Urinary bladder (tissue), 4 donors: ENCODE measurements around the gene ACHE. TPM values are rescaled to one million over a fixed set of nuclear protein-coding genes. Genes with fewer than 3 reads are reported as not detected.
"Not testable (repeated sequence)": the region's sequence is repeated elsewhere in the genome, so short reads cannot be mapped to it uniquely, and the experiment has no call there.

Source experiments
- DNase-seq: peaks from one replicate; pipeline ENCODE4 v3.0.0-alpha.2; 2015; ENCODE audit errors: extremely low spot score
- H3K27ac ChIP-seq: one replicate; pipeline ENCODE4 v1.5.1; 2013; ENCODE audit warnings: low read depth, mild to moderate bottlenecking, moderate library complexity
- H3K36me3 ChIP-seq: one replicate; pipeline ENCODE4 v1.6.1; 2013; ENCODE audit warnings: mild to moderate bottlenecking, moderate library complexity; ENCODE audit not compliant: insufficient read depth
- H3K4me1 ChIP-seq: one replicate; pipeline ENCODE4 v1.6.1; 2013; ENCODE audit warnings: mild to moderate bottlenecking, moderate library complexity; ENCODE audit not compliant: insufficient read depth
- H3K4me3 ChIP-seq: one replicate; pipeline ENCODE4 v1.5.1; 2013; ENCODE audit warnings: low read depth, low read length
- WGBS: extraction: QIAGEN DNeasy Blood & Tissue Kit; methylation state at CpG from one replicate; pipeline ENCODE4 v1.1.7; 2013; 5-methylcytosine and 5-hydroxymethylcytosine counted together
- polyA plus RNA-seq: library from polyadenylated mRNA; stranded (reverse); fragments of 200-250 nt; gene quantifications from one replicate; pipeline ENCODE4 v1.2.3, GENCODE V29; 2013
- total RNA-seq: library from RNA; depleted of rRNA; stranded (reverse); fragments of >200 nt; gene quantifications from one replicate; pipeline ENCODE4 v1.2.3, GENCODE V29; 2014
- donor health status: healthy with polysubstance abuse.
- donor health status: healthy.

ACHE gene
- 4.0 TPM for total RNA-seq
- 4.3 TPM for polyA plus RNA-seq

- DNase-seq = no peak
- WGBS = under 1% methylated on average over 32 of the region's 32 CpGs
- no peak within 1 kb of the TSS for H3K27ac ChIP-seq
- peak within 1 kb of the TSS; percentile 47 for H3K4me3 ChIP-seq
- peaks cover 1% of the 10 kb centered on the region for H3K4me1 ChIP-seq
- H3K36me3 ChIP-seq = no peaks in the 10 kb centered on the region
Observed at GRCh38 chr7:100895701-100895955, at the start of gene ACHE. Gene ACHE (minus strand): TSS chr7:100895888. CDS start chr7:100894232, 1,656 bp downstream.

- Histone ChIP-seq H3K4me1 (no peaks in the 10 kb centered on the region), H3K36me3 (no peaks in the 10 kb centered on the region), H3K4me3 (no peak overlapping the region), H3K27ac (no peak overlapping the region)
- 95% methylated on average over 4 of the region's 4 CpGs for WGBS
- no peak for DNase-seq
Observed at GRCh38 chr7:100944138-100944537, 48.5 kb upstream of the ACHE start.

- 87% methylated on average over 5 of the region's 5 CpGs for WGBS
- DNase-seq = no peak
Observed at GRCh38 chr7:100943693-100944092, 48.0 kb upstream of the ACHE start.

GRCh38 chr7:100942045-100942774 lies 46.5 kb upstream of the ACHE start:
- WGBS = 40% methylated on average over 9 of the region's 9 CpGs
- DNase-seq = peak; percentile 51
- Histone ChIP-seq H3K4me1 (no peaks in the 10 kb centered on the region), H3K27ac (no peak overlapping the region), H3K36me3 (no peaks in the 10 kb centered on the region), H3K4me3 (no peak overlapping the region)

More at GRCh38 chr7:100943693-100944092, 48.0 kb upstream of the ACHE start:
- H3K27ac ChIP-seq = no peak overlapping the region
- H3K4me3 ChIP-seq = no peak overlapping the region
- H3K4me1 ChIP-seq = no peaks in the 10 kb centered on the region
- H3K36me3 ChIP-seq = no peaks in the 10 kb centered on the region

- WGBS = 90% methylated on average over 7 of the region's 7 CpGs
Observed at GRCh38 chr7:100936167-100936566, 40.5 kb upstream of the ACHE start.

GRCh38 chr7:100935381-100935780 lies 39.7 kb upstream of the ACHE start:
- WGBS = 74% methylated on average over 2 of the region's 2 CpGs
- not testable (repeated sequence) for H3K4me1 ChIP-seq, H3K4me3 ChIP-seq, DNase-seq, H3K27ac ChIP-seq, H3K36me3 ChIP-seq

More at GRCh38 chr7:100936167-100936566, 40.5 kb upstream of the ACHE start:
- not testable (repeated sequence) for H3K4me3 ChIP-seq, DNase-seq, H3K36me3 ChIP-seq, H3K27ac ChIP-seq, H3K4me1 ChIP-seq

- no peak for DNase-seq
- H3K27ac ChIP-seq = no peak overlapping the region
- H3K4me3 ChIP-seq = no peak overlapping the region
- peaks cover 2% of the 10 kb centered on the region for H3K36me3 ChIP-seq
- WGBS = 54% methylated on average over 4 of the region's 4 CpGs
- H3K4me1 ChIP-seq = no peaks in the 10 kb centered on the region
Observed at GRCh38 chr7:100933734-100934133, 38.0 kb upstream of the ACHE start.

- Histone ChIP-seq H3K27ac (no peak overlapping the region), H3K4me1 (no peaks in the 10 kb centered on the region), H3K36me3 (peaks cover 2% of the 10 kb centered on the region), H3K4me3 (no peak overlapping the region)
- WGBS = 85% methylated on average over 1 of the region's 1 CpG
- DNase-seq = no peak
Observed at GRCh38 chr7:100929808-100930174, 34.1 kb upstream of the ACHE start.

GRCh38 chr7:100923616-100924015 lies 27.9 kb upstream of the ACHE start:
- H3K36me3 ChIP-seq, H3K27ac ChIP-seq, H3K4me3 ChIP-seq, DNase-seq, H3K4me1 ChIP-seq: not testable (repeated sequence)
- 35% methylated on average over 4 of the region's 4 CpGs for WGBS

GRCh38 chr7:100921039-100921438 lies 25.4 kb upstream of the ACHE start:
- Histone ChIP-seq H3K27ac (no peak overlapping the region), H3K36me3 (no peaks in the 10 kb centered on the region), H3K4me3 (no peak overlapping the region), H3K4me1 (no peaks in the 10 kb centered on the region)
- DNase-seq = no peak

GRCh38 chr7:100919779-100920437 lies 24.2 kb upstream of the ACHE start:
- H3K4me1 ChIP-seq, H3K27ac ChIP-seq, H3K4me3 ChIP-seq, DNase-seq, H3K36me3 ChIP-seq: not testable (repeated sequence)
- 73% methylated on average over 9 of the region's 9 CpGs for WGBS

GRCh38 chr7:100919335-100919734 lies 23.6 kb upstream of the ACHE start:
- not testable (repeated sequence) for H3K4me1 ChIP-seq, H3K27ac ChIP-seq, H3K4me3 ChIP-seq, DNase-seq, H3K36me3 ChIP-seq
- 83% methylated on average over 5 of the region's 5 CpGs for WGBS

GRCh38 chr7:100914879-100915447 lies 19.3 kb upstream of the ACHE start:
- WGBS = 83% methylated on average over 8 of the region's 8 CpGs
- H3K27ac ChIP-seq = no peak overlapping the region

GRCh38 chr7:100914208-100914878 lies 18.7 kb upstream of the ACHE start:
- no peak overlapping the region for H3K4me3 ChIP-seq
- DNase-seq = no peak

More at GRCh38 chr7:100914879-100915447, 19.3 kb upstream of the ACHE start:
- Histone ChIP-seq H3K4me3 (no peak overlapping the region), H3K4me1 (no peaks in the 10 kb centered on the region), H3K36me3 (no peaks in the 10 kb centered on the region)
- no peak for DNase-seq

More at GRCh38 chr7:100914208-100914878, 18.7 kb upstream of the ACHE start:
- Histone ChIP-seq H3K4me1 (no peaks in the 10 kb centered on the region), H3K36me3 (no peaks in the 10 kb centered on the region), H3K27ac (no peak overlapping the region)
- 81% methylated on average over 15 of the region's 15 CpGs for WGBS
